Measurements from ENCODE around the gene UGP2. TPM values are rescaled to one million over a fixed set of nuclear protein-coding genes. Genes with fewer than 3 reads are reported as not detected.

Gene UGP2
- total and polyA plus RNA-seq, 10 of the 15 experiments (the other 5 are each of a cell fraction or from before 2014, with no cell fraction given): 40.8 to 98.3 (median 76.1) TPM

- Histone ChIP-seq H3K79me2 (ENCODE audit: control insufficient read depth, insufficient read depth, low read length) (peaks cover 68% of the 10 kb centered on the region), H3K4me2 (ENCODE audit: control insufficient read depth, insufficient read depth) (peak overlapping the region; percentile 77), H2AFZ (ENCODE audit: control insufficient read depth, low read depth, low read length) (no peak overlapping the region), H3K27ac (ENCODE audit: control insufficient read depth, insufficient read depth) (peak overlapping the region; percentile 98; the same call in 1 of the 2 replicates), H3K4me1 (ENCODE audit: control insufficient read depth, insufficient read depth, low read length) (no peaks in the 10 kb centered on the region), H3K27me3 (replicated peaks in 1 of 2; ENCODE audit: control insufficient read depth in 2 of 2, insufficient read depth in 2 of 2, low read length in 1 of 2) (no peaks in the 10 kb centered on the region), H3K9me3 (replicated peaks; ENCODE audit: control insufficient read depth, insufficient read depth, low read length) (peaks cover 4% of the 10 kb centered on the region; the same call in 2 of the 3 replicates), H3K36me3 (ENCODE audit: control insufficient read depth in 2 of 2, insufficient read depth in 2 of 2, low read length in 1 of 2) (no peaks in the 10 kb centered on the region), H4K20me1 (ENCODE audit: control insufficient read depth, insufficient read depth) (no peaks in the 10 kb centered on the region), H3K4me3 (peak overlapping the region; percentile 73; the same call in 1 of the 2 replicates), H3K9ac (ENCODE audit: control insufficient read depth, insufficient read depth, low read length) (no peak overlapping the region; the same call in 1 of the 2 replicates)
- ChIA-PET SMC1A (ENCODE audit: uncharacterized antibody, unreplicated experiment) (interaction anchor here (0.9 to 7.6 kb wide), 7 partner anchors 11 to 348 kb away, joined by 3 to 90 read pairs (median 3); partner anchors contain the start of genes MDH1 and WDPCP), RAD21 (ENCODE audit: unreplicated experiment) (interaction anchor here (1.5 to 2.1 kb wide), 3 partner anchors 8 to 32 kb away, joined by 3 to 7 read pairs (median 3); no protein-coding TSS in a partner anchor), CTCF (interaction anchor here (0.6 to 3.0 kb wide), 7 partner anchors 9 to 253 kb away, joined by 3 to 15 read pairs (median 4); no protein-coding TSS in a partner anchor), POLR2A (interaction anchor here (0.6 to 4.2 kb wide), 5 partner anchors 9 to 261 kb away, joined by 4 to 20 read pairs (median 6); partner anchors contain the start of genes MDH1 and WDPCP)
- WGBS (ENCODE audit: insufficient coverage, insufficient replicate concordance, low lambda C conversion rate, missing lambda C conversion rate): 98% methylated on average over 8 of the region's 8 CpGs
- in situ Hi-C loops (cut with MboI) (no loop called here), intact Hi-C loops (cut with micrococcal nuclease; ENCODE audit: unreplicated experiment) (loop anchor here (5.0 kb wide), 1 partner anchor 256 kb away; the partner anchor contains the start of genes MDH1 and WDPCP)
- DNase-seq (ENCODE audit: low read depth, low spot score) (no peak), FAIRE-seq (no peak), ATAC-seq (no peak)
- no TSS peak for BruUV-seq (replicated peaks)
- no peak for TF ChIP-seq KDM1A (IDR thresholded peaks at IDR 0.05; ENCODE audit: borderline replicate concordance)
- TF ChIP-seq SPI1 (IDR thresholded peaks at IDR 0.05; ENCODE audit: borderline replicate concordance, insufficient read depth, low read depth, low read length): no peak
- TF ChIP-seq IRF3 (IDR thresholded peaks at IDR 0.05): no peak
- TF ChIP-seq CHD2 (IDR thresholded peaks at IDR 0.05; ENCODE audit: borderline replicate concordance, low read depth, low read length): no peak
- 0 out of 2 replicates have a peak, but pooled peaks have one; percentile 22 for TF ChIP-seq ZBTB40 (IDR thresholded peaks at IDR 0.05; ENCODE audit: borderline replicate concordance)
- TF ChIP-seq STAT3 (IDR thresholded peaks at IDR 0.05; ENCODE audit: low read depth, low read length): no peak
- TF ChIP-seq ZNF274 (IDR thresholded peaks at IDR 0.05; ENCODE audit: insufficient read depth, insufficient read length): no peak
- TF ChIP-seq POU2F2 (IDR thresholded peaks at IDR 0.05; ENCODE audit: borderline replicate concordance, low read depth, low read length): no peak
- TF ChIP-seq TAF1 (IDR thresholded peaks at IDR 0.05; ENCODE audit: borderline replicate concordance, low read depth, low read length): no peak
- TF ChIP-seq BCL11A (IDR thresholded peaks at IDR 0.05; ENCODE audit: low read depth, low read length): no peak
- no peak for TF ChIP-seq PRDM15 (CRISPR knock-in tag; IDR thresholded peaks at IDR 0.05)
- no peak for TF ChIP-seq ZZZ3 (IDR thresholded peaks at IDR 0.05; ENCODE audit: control insufficient read depth, insufficient read length, low read depth)
- TF ChIP-seq IRF5 (IDR thresholded peaks at IDR 0.05; ENCODE audit: borderline replicate concordance): no peak
Observed at GRCh38 chr2:63843093-63843492, 1.4 kb downstream of the UGP2 start.
